ENCODE measurements around the gene GSTK1. TPM values are rescaled to one million over a fixed set of nuclear protein-coding genes. Genes with fewer than 3 reads are reported as not detected.

The GSTK1 gene
- total and polyA plus RNA-seq, 2 of the 8 experiments (the other 6 are each of a cell fraction or from before 2014, with no cell fraction given): 25.5 to 32.5 TPM

- TF ChIP-seq CTCF (IDR thresholded peaks at IDR 0.05; ENCODE audit: control extremely low read depth in 1 of 3, insufficient read depth in 1 of 3, low read depth in 1 of 3, low read length in 3 of 3) (no peak), KDM4A (IDR thresholded peaks at IDR 0.05; ENCODE audit: low read depth, low read length, severe bottlenecking) (no peak), RAD21 (IDR thresholded peaks at IDR 0.05 in 1 of 2, conservative IDR thresholded peaks at IDR 0.05 in 1 of 2; ENCODE audit: low read depth in 2 of 2, low read length in 2 of 2) (no peak), MAFK (IDR thresholded peaks at IDR 0.05; ENCODE audit: low read depth, low read length) (no peak), CTBP2 (IDR thresholded peaks at IDR 0.05; ENCODE audit: borderline replicate concordance, insufficient read depth, insufficient read length, low read length) (no peak), KDM5A (IDR thresholded peaks at IDR 0.05; ENCODE audit: low read length) (no peak), TAF7 (optimal IDR thresholded peaks at IDR 0.05; ENCODE audit: borderline replicate concordance, low read depth, low read length) (no peak), TEAD4 (IDR thresholded peaks at IDR 0.05; ENCODE audit: low read depth, low read length) (no peak), EP300 (IDR thresholded peaks at IDR 0.05; ENCODE audit: borderline replicate concordance in 1 of 2, low read depth in 2 of 2, low read length in 2 of 2) (no peak), CHD1 (IDR thresholded peaks at IDR 0.05; ENCODE audit: low read depth, low read length) (no peak), PHF8 (conservative IDR thresholded peaks at IDR 0.05; ENCODE audit: low read depth, low read length) (no peak)
Measured at GRCh38 chr7:143279186-143280098, 16.2 kb downstream of the GSTK1 start (continued).
